IPS-18c (cell line): Measurements from ENCODE around the gene C16orf46.
"Not testable (repeated sequence)": the region's sequence is repeated elsewhere in the genome, so short reads cannot be mapped to it uniquely, and the experiment has no call there.

Experiments used
- H3K4me3 ChIP-seq: 2 replicates; pipeline ENCODE4 v1.7.0; 2013; ENCODE audit warnings: low read depth, mild to moderate bottlenecking, low read length, moderate library complexity; ENCODE audit not compliant: insufficient read depth
- H3K9me3 ChIP-seq: one replicate; pipeline ENCODE4 v1.6.1; 2013; ENCODE audit warnings: mild to moderate bottlenecking, low read length, moderate library complexity; ENCODE audit not compliant: control insufficient read depth, insufficient read depth

The C16orf46 gene, protein sequence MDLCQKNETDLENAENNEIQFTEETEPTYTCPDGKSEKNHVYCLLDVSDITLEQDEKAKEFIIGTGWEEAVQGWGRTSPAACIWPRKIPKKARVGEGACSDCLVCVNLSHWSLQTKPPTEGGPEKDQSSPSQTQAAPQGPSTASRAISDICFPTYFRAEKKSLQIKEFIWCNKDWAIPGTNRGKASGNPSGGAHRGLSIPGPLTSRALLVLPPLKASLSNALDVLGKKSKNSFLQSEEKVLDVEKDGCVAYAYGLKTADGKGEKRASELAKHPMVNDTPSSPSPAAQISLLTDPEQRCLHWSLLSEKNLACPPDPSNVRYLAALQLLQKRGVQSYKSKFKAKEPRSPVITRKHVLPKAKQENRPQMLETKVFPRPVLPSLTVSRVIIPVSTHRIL

DNA sequence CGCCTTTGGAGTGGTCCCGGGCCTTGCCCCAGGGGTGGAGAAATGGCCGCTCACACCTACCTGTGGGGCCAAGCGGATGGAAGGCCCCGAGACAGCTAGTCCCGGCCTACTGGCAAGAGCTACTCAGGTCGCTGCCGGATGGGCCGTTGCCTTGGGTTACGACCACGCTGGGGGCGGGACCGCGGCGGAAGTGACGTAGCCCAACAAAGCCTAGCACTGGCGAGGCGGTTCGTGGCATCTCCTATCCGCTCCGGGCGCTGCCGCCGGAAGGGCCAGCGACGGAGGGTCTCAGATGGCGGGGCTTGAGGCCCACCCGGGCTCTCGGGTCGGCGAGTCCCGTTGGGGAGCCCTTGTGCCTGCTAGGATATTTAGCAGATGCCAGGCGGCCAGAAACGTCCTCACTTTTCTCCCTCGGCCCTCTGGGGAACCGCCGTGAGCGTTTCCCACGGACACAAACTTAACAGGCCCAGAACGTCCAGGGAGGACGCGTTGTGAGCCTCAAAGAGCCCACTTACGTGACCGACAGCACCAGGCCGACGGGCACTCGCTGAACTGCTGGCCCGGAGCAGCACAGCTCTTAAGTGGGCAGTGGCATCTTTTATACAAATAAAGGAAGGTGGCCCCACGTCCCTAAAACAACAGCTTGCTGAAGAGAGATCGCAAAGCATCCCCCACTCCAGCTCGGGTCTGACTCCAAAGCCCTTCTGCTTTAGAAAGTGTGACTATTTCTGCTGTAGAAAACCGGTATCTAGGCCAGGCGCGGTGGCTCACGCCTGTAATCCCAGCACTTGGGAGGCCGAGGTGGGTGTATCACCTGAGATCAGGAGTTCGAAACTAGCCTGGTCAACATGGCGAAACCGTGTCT, at the start of gene C16orf46:
C16orf46 (minus strand) TSS at position 163 of the 865 bp plus-strand sequence. CDS start 13,283 bp downstream, outside the sequence.
- Histone ChIP-seq H3K4me3 (peak within 1 kb of the TSS; percentile 70), H3K9me3 (no peaks in the 10 kb centered on the region)

DNA sequence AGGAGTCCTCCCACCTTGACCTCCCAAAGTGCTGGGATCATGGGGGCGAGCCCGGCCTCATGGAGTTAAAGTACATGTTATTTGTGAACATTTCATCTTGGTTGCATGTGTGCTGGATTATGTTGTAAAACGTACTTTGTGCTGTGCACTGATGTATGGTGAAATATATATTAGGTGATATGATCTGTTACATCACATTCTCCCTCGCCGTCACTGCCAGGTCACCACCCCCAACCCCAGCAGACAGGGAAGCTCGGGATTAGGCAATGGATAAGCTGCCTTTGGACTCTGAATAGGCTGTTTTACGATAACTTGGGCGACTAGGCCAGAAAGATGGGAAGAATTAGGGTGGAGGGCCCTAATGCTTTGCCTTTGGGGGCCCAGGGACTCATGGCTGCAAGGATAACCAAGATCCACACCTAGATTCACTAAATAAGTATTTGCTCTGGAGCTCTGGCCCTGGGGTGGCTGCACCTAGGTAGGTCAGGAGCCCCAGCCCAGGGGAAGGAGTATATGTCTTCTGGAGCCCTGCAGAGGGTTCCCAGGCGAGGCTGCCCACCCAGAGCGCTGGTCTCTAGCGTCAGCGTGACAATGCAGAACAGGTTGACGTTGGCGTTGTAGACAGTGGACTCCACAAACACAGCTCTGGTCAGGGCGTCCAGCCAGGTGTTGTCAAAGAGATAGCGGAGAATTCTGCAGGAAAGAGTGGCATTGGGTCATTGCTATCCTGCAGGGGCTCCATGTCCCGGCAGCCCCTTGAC, 46.2 kb upstream of the C16orf46 start:
- H3K4me3 ChIP-seq = no peak overlapping the region
- H3K9me3 ChIP-seq = no peaks in the 10 kb centered on the region

DNA sequence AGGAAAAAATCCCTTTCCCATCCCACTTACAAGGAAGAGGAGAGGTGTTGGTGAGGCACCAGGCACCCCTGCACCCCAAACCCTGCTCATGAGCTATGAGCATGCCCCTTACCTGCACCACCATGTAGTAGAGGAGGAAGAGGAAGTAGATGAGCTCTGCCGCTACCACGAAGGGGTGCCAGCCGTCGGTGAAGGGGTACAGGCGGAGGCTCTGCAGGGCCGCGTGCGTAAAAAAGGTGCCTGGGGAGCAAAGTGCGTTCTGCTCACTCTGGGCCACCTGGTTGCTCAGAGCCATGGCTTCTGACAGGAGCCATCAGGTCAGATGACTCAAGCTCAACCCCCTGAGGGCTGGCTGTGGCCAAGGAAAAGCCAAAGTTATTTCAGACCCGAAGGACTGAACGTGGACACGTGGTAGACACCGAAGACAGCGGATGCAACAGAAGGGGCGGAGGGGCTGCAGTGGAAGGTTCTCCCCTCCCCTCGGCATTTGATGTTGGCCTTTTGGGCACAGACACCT, 44.5 kb upstream of the C16orf46 start:
- Histone ChIP-seq H3K4me3 (no peak overlapping the region), H3K9me3 (no peaks in the 10 kb centered on the region)

DNA sequence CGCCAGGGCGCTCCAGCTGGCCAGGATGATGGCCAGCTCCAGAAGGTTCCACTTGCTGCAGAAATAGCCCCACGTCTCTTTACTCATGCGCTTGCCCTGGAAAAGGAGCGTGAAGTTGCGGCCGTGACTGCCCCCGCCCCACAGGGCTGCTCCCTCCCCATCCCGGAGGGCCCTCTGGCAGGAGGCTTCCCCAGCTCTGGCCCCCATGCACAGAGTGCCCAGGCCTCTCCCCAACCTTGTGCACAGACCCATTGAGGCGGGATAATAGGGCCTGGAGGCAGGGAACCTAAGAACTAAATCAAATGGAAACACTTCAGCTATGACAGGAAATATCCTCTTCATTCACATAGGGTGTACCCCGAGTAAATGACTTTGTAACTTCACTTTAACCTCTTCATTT, 40.4 kb upstream of the C16orf46 start:
- Histone ChIP-seq H3K4me3 (no peak overlapping the region), H3K9me3 (no peaks in the 10 kb centered on the region)

DNA sequence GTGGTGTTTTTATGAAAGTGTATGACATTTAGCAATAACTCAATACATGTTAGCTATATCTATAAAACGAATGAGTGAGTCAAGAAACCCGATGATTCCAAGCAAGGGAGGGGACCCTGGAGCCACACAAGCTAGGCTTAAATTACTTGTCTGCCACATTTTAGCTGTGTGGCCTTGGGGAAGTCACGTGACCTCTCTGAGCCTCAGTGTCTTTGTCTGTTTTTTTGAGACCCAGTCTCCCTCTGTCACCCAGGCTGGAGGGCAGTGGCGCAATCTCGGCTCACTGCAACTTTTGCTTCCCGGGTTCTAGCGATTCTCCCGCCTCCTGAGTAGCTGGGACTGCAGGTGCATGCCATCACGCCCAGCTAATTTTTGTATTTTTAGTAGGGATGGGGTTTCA, 39.2 kb upstream of the C16orf46 start:
- Histone ChIP-seq H3K9me3 (no peaks in the 10 kb centered on the region), H3K4me3 (no peak overlapping the region)

DNA sequence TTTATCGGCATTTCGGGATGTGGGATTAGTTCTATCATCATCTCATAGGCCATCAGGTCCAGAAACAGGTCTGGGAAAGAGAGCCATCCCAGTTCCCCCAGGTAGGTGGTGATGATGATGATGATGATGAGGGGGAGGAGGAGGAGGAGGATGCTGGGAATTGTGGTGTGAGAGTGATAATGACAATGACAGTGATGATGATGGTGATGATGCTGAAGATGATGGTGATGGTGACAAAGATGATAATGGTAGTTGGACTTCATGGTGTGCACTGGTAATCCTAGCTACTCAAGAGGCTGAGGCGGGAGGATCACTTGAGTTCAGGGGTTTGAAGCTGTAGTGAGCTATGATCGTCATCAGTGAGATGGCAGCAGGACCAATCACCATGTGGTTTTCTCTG, 35.4 kb upstream of the C16orf46 start:
- Histone ChIP-seq H3K9me3 (no peaks in the 10 kb centered on the region), H3K4me3 (no peak overlapping the region)

DNA sequence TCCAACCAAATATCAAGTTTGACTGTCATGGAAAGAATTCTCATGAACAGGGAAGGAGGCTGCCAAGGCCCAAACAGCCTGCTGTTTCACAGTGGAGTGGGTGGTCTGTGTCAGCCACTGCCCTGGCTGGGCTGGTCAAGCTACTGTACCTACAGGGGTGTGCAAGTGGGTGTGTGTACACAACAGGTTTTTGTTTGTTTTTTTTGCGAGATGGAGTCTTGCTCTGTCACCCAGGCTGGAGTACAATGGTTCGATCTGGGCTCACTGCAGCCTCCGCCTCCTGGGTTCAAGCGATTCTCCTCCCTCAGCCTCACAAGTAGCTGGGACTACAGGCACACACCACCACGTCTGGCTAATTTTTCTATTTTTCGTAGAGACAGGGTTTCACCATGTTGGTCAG, 32.2 kb upstream of the C16orf46 start:
- H3K9me3 ChIP-seq, H3K4me3 ChIP-seq: not testable (repeated sequence)

DNA sequence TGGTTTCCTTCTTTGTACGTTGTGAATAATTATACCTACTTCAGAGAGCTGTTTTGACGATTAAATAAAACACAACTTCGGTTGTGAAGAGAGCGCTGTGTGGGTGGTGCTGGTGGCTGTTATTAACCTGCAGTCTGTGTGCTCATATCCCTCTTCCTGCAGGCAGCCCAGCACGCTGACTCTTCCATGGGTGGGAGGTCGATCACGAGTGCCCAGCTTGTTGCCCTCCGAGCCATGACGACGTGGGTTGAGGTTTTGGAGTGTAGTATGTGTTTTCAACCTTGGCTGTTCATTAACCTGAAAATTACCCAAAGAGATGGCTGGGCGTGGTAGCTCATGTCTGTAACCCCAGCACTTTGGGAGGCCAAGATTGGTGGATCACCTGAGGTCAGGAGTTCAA, 30.5 kb upstream of the C16orf46 start:
- no peak overlapping the region for H3K4me3 ChIP-seq
- no peaks in the 10 kb centered on the region for H3K9me3 ChIP-seq

DNA sequence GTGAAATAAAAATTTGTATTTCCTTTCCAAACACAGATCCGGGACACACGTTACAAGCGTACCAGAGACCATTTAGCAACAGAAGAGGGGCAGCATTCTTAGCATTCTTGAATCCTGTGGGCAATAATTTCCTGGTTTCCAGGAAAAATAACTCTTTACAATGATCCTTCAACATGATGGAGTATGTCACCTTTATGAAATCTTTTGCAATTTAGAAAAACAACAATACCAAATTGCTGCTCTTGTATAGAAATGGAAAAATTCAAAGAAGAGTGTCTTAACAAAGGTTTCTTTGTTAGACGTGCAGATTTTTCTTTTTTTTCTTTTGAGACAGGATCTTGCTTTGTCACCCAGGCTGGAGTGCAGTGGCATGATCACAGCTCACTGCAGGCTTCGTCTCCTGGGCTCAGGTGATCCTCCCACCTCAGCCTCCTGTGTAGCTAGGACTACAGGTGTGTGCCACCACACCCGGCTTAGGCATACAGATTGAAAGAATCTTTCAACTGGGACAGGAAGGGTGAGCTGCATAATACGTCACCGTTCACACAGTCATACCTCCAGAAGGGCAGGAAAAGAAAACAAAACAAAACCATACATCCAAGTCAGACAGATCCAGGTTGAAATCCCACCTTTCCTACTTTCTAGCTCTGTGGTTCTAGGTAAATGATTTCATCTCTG, 29.9 kb upstream of the C16orf46 start:
- H3K9me3 ChIP-seq = no peaks in the 10 kb centered on the region
- no peak overlapping the region for H3K4me3 ChIP-seq

DNA sequence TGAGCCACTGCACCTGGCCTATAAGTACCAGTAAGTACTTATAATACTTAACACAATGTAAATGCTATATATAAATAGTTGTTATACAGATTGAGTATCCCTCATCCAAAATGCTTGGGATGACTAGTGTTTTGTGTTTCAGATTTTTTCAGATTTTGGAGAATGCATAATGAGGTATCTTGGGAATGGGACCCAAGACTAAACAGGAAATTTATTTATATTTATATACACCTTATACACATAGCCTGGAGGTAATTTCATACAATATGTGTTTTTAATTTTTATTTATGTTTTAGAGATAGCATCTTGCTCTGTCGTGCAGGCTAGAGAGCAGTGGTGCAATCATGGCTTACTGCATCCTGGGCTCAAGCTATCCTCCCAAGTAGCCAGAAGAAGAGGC, 28.9 kb upstream of the C16orf46 start:
- no peaks in the 10 kb centered on the region for H3K9me3 ChIP-seq
- no peak overlapping the region for H3K4me3 ChIP-seq

DNA sequence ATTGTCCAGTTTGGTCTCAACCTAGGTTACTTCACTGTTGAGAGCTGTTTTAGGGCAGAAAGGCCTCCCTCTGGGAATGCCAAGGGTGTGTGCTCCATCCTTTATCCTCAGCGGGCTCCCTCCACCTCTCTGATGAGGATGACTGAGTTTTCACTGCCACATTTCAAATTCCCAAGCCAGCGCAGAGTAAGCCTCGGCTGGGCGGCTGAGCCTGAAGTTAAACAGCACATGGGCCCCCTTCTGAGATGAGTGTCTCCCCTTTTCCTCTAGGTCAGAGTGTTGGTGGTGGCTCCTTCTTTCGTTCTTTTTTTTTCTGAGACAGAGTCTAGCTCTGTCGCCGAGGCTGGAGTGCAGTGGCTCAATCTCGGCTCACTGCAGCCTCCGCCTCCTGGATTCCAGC, 24.7 kb upstream of the C16orf46 start:
- no peaks in the 10 kb centered on the region for H3K9me3 ChIP-seq
- H3K4me3 ChIP-seq = no peak overlapping the region; the same call in 1 of the 2 replicates

DNA sequence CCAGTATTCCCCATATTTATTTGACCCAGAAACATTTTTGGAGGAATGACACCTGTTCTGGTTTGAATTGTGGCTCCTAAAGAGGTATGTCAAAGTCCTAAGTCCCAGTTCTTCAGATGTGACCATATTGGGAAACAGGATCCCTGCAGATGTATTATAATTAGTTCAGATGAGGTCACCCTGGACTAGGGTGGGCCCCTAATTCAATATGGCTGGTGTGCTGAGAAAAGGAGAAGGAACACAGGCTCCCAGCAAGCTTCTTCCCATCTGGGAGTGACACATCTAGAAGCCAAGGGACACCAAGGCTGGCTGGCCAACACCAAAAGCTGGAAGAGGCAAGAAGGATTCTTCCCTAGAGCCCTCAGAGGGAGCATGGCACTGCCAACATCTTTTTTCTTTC, 22.9 kb upstream of the C16orf46 start:
- no peak overlapping the region for H3K4me3 ChIP-seq
- H3K9me3 ChIP-seq = no peaks in the 10 kb centered on the region

DNA sequence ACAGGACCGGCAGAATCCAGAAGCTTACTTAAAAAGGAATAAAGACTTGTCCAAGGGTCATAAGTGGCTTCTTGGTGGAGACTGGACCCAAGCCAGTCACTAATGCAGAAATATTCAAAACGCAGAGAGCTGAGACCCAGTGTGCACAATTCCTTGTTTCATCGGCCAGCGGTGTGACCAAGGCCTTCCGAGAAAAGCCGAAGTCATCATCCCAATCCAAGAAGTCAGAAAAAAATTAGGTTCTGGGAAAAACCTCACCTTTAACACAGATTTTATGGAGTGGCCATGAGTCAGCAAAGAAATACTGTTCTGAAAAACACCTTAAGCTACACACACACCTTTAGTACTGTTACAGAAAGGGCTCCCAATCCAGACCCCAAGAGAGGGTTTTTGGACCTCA, 20.2 kb upstream of the C16orf46 start:
- Histone ChIP-seq H3K9me3 (no peaks in the 10 kb centered on the region), H3K4me3 (no peak overlapping the region)

DNA sequence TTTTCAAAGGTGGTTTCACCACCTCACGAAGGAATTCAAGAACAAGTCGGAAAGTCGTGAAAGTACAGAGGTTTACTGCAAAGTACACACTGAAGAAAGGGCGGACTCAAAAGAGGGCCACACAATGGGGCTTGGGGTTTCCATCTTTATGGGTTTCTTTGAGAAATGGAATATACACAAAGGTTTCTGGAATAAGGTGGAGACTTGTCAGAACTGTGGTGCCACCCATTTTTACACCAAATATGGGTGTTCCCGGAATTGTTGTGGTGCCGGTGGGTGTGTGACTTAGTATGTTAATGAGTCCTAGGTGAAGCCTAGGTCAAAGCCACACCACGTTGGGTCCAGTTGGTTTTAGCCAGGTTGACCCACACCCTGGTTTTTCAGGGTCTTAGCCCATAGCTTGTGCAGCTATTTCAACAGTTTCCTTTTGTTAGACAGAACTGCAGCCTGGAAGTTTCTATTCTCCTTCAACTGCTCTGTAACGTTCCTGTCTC, 19.7 kb upstream of the C16orf46 start:
- no peaks in the 10 kb centered on the region for H3K9me3 ChIP-seq
- H3K4me3 ChIP-seq = no peak overlapping the region

DNA sequence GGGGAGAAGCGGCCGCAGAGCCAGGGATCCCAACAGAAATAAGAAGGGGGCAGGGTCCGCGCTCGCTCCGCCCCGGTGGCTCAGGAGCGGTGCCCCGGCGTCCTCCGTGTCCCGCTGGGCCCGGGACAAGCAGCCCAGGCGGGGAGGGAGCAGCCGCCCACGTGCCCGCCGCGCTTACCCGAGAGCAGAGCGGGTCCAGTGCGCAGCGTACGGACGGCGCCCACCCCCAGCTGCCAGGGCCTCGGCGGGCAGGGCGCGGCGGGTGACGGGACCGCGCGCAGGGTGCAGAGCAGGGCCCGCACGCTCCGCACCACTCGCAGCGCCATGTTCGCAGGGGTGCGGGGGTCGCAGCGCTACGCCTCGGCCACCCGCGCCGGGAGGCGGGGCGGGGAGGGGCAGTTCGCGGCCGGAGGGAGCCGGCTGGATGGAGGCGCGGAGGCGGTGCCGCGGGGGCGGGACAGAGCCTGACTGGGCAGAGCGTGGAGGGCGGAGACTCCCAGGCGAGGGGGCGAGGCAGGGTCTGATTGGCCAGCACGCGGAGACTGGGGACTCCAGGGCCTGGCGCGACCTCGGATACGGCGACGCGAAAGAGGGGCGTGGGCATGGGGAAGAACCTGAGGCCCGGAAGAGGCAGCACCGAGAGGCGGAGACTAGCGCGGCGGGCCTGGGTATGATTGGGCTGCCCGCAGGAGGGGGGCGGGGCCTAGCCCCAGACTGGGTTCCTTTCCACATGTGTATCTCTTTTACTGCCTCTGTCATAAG, 19.1 kb upstream of the C16orf46 start, which contains the start of gene GCSH:
GCSH (minus strand) TSS at position 443 of the 762 bp plus-strand sequence; CDS start at position 326, 117 bp downstream.
- Histone ChIP-seq H3K9me3 (no peaks in the 10 kb centered on the region), H3K4me3 (peak within 1 kb of the TSS; percentile 80)

DNA sequence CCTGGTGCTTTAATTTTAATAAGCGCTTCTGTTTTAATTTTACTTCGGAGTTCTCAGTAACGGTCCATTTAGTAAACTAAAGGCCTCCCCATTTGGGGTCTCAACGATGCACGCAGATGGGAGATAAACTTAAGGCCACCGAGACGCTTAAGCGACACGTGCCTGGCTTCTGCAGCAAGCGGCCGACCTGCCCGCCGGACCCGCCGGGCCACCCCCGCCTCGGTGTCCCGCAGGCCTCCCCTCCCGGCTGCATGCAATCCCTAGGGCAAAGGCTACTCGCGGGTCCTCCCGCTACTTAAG, 18.6 kb upstream of the C16orf46 start:
- Histone ChIP-seq H3K9me3 (no peaks in the 10 kb centered on the region), H3K4me3 (peak overlapping the region; percentile 80)
